ENCODE data around the gene NOS3.

- no peak for TF ChIP-seq EZH2 (IDR thresholded peaks at IDR 0.05; ENCODE audit: insufficient read depth, poor library complexity, severe bottlenecking)
- TF ChIP-seq EZH2phosphoT487 (IDR thresholded peaks at IDR 0.05; ENCODE audit: insufficient read depth, low read depth) = no peak
These were observed 2.7 kb downstream of the NOS3 start for GRCh38 chr7:150993511-150993910.

Data from GM23248 (cell line).